NCI-H1105 treated with DMSO at 0.1 percent for 48 hours (cell line): Measurements from ENCODE around the gene DHX35.

Experiments used
- DNase-seq: peaks from one replicate; lab custom pipeline; 2025; lab: John Stamatoyannopoulos, UW

DHX35 gene

DNA sequence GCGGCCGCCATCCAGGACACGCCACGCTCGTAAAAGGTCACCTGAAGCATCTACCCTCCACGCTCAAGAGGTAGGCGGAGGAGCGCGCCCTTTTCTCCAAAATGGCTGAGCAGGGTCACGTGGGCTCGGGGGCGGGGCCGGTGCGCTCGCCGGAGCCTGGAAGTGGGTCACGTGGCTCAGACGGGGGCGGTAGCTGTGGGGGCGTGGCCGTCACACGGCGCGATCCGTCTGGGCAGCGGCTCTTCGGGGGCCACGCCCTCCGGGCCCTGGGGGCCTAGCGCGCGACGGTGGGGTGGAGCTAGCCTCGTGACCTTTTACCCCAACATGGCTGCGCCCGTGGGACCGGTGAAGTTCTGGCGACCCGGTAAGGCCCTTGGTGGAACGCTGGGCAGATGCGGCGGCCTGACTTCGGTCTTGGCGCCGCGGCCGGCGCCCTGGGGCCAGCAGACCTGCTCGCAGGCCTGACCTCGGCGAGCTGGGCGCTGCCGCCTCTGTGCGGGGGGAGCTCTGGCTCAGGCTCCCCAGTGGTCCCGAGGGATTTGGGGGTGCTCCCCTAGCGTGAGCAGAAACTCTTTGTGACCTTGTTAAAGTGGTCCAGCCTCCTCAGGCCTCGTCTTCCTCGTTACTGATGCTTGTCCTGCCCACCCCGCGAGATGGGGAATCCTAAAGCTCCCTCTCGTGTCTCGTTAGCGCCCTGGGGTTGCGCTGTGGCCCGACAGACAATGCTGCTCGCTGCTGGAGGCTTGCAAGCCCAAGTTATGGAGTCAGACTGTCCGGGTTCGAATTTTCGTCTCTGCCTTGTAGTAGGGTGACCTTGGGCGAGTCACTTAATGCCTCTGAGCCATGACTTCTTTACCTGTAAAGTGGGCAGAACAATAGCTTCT is at the start of gene DHX35:
Gene DHX35 (plus strand): TSS at position 301 of the 884 bp plus-strand sequence. CDS start 24 bp downstream, at position 325.
- DNase-seq = peak; percentile 97

GRCh38 chr20:38915355-38915754 is 46.8 kb upstream of the DHX35 start:
- DNase-seq = no peak

- DNase-seq = no peak
Measured at GRCh38 chr20:38917657-38918056, 44.5 kb upstream of the DHX35 start.

DNA sequence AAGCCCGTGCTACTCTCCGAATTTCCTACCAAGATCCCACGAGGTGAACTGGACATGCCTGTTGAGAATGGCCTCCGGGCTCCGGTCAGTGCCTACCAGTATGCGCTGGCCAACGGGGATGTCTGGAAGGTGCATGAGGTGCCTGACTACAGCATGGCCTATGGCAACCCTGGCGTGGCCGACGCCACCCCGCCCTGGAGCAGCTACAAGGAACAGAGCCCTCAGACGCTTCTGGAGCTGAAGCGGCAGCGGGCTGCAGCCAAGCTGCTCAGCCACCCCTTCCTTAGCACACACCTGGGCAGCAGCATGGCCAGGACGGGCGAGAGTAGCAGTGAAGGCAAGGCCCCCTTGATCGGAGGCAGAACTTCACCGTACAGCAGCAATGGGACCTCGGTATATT is 44.0 kb upstream of the DHX35 start:
- DNase-seq = no peak

- DNase-seq = no peak
Measured at GRCh38 chr20:38919683-38920082, 42.5 kb upstream of the DHX35 start.

DNA sequence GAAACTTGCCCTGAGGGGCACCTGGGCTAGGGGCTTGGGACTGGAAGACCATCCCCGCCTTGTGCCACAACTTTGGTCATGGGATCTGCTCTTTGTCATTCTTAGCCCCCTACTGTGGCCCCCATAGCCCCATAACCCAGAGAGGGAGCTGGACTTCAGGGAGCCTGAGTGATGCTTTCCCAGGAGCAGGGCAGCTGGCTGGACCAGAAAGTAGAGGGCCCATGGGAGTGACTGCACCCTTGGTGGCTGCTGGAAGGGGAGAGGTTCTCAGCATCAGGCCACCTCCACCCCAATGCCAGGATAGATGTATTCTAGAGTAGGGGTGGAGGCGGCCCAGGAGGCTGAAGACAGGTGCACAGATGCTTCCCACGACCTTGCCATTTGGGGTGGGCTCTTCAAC is 41.7 kb upstream of the DHX35 start:
- no peak for DNase-seq

DNA sequence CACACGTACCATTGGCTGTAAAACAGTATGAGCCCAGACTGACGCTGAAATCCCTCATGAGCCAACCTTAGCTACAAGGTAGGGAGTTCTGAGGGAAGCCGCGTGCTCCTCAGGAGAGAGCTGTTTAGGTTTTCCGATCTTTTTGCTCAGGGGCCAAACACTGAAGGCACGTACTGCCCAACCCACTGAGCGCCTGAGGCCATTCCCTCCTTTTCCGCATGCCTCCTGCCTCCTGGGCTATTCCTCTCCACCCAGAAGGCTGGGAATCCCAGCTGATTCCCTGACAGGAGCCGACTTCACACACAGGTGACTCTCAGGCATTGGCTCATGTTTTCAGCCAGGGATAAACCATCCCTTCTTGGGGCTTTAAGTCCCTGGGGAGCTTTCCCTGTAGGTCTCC is 41.3 kb upstream of the DHX35 start:
- no peak for DNase-seq

GRCh38 chr20:38924718-38925117 is 37.4 kb upstream of the DHX35 start:
- no peak for DNase-seq

GRCh38 chr20:38926142-38926933 is 35.8 kb upstream of the DHX35 start, which contains the start of gene FAM83D:
Gene FAM83D, plus strand, starts transcription at chr20:38926417. Its CDS starts 26 bp downstream, at chr20:38926443.
- peak; percentile 99 for DNase-seq

DNA sequence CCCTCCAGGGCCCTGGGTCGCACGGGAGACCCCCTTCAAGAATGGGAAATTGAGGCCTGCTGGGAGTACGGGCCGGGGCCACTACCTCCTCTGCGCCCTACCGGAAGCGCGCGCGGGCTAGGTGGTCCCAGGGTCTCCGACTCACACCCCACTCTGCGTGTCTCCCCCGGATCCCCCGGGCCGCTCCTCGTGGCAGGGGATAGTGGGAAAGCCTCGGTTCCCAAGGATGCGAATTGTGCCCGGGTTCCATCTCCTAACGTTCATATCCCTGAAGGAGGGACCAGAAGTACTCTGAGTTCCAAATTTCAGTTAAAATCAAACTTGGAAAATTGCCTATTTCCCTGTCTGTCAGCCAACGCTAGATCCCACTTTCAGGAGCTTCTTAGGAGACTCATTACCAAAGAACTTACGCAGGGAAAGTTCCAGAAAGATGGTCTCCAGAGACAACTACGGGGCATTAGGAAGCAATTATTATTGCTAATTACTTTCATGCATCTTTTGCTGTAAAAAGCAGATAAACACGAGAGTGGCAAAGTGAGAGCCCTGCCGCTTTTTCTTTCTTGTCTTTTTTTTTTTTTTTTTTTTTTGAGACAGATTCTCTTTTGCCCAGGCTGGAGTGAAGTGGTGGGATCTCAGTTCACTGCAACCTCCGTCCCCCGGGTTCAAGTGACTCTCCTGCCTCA is 35.1 kb upstream of the DHX35 start:
- DNase-seq = peak; percentile 28

- DNase-seq = peak; percentile 4
Measured at GRCh38 chr20:38927902-38928578, 34.1 kb upstream of the DHX35 start.

DNA sequence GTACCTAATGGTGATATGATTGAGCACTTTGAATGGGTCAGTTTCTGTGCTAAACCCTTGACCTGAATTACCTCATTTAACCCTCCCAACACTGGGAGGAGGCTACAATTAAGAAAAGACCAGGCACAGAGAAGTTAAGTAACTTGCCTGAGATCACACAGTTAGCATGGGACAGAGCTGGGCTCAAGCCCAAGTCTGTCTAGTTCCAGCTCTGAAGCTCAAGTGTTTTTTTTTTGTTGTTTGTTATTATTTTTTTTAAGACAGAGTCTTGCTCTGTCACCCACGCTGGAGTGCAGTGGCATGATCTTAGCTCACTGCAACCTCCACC is 31.9 kb upstream of the DHX35 start:
- DNase-seq = no peak

- no peak for DNase-seq
Measured at GRCh38 chr20:38931984-38932383, 30.2 kb upstream of the DHX35 start.

GRCh38 chr20:38932457-38933120 is 29.6 kb upstream of the DHX35 start:
- no peak for DNase-seq

GRCh38 chr20:38934530-38934929 is 27.6 kb upstream of the DHX35 start:
- DNase-seq = no peak

GRCh38 chr20:38935285-38935684 is 26.9 kb upstream of the DHX35 start:
- DNase-seq = no peak

GRCh38 chr20:38935967-38936407 is 26.2 kb upstream of the DHX35 start:
- DNase-seq = no peak

DNA sequence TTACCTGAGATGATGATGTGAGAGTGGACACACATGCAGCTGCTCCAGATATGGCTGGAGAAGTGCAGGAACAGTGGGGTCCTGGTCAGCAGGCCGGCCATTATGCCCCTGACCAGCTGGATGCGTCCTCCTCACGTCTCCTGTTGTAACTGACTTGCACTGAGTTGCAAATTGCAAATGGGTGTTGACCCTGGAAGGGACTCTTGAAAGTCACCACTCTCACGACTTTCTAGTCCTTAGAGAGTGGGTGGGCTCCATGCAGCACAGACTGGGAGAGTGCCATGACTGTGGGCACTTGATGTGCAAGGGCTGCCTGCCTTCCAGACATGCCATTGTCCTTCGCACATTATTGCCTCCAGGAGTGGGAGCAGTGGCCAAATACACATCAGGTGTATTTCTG is 25.1 kb upstream of the DHX35 start:
- DNase-seq = no peak

- no peak for DNase-seq
Measured at GRCh38 chr20:38937978-38938473, 24.1 kb upstream of the DHX35 start.

- no peak for DNase-seq
Measured at GRCh38 chr20:38939686-38940085, 22.5 kb upstream of the DHX35 start.

- DNase-seq = no peak
Measured at GRCh38 chr20:38940644-38941043, 21.5 kb upstream of the DHX35 start.
